Dendritic cell treated with granulocyte-macrophage colony-stimulating factor and Interleukin-4, amounts not matched to agents 40 ng/mL and 50 ng/mL, for 4 days (primary cell): ENCODE measurements around the gene MREG.
"Not testable (repeated sequence)": the region's sequence is repeated elsewhere in the genome, so short reads cannot be mapped to it uniquely, and the experiment has no call there.

Source experiments
- H3K27ac Mint-ChIP-seq: one replicate; pipeline ENCODE4 v1.8.0; 2022; ENCODE audit warnings: mild to moderate bottlenecking, mixed read lengths
- H3K27me3 Mint-ChIP-seq: one replicate; pipeline ENCODE4 v1.8.0; 2022; ENCODE audit warnings: mild to moderate bottlenecking, mixed read lengths
- H3K36me3 Mint-ChIP-seq: one replicate; pipeline ENCODE4 v1.8.0; 2022; ENCODE audit warnings: low read depth, mixed read lengths
- H3K4me1 Mint-ChIP-seq: one replicate; pipeline ENCODE4 v1.8.0; 2022; ENCODE audit warnings: low read depth, mixed read lengths
- H3K4me3 Mint-ChIP-seq: one replicate; pipeline ENCODE4 v1.8.0; 2022; ENCODE audit warnings: mild to moderate bottlenecking, moderate library complexity, mixed read lengths
- H3K9me3 Mint-ChIP-seq: one replicate; pipeline ENCODE4 v1.8.0; 2022; ENCODE audit warnings: mixed read lengths
- intact Hi-C: fragments of 100-400 bp; cut with micrococcal nuclease; formaldehyde crosslinking; loops from one replicate; pipeline ENCODE4 v1.15.0; 2022

MREG gene

DNA sequence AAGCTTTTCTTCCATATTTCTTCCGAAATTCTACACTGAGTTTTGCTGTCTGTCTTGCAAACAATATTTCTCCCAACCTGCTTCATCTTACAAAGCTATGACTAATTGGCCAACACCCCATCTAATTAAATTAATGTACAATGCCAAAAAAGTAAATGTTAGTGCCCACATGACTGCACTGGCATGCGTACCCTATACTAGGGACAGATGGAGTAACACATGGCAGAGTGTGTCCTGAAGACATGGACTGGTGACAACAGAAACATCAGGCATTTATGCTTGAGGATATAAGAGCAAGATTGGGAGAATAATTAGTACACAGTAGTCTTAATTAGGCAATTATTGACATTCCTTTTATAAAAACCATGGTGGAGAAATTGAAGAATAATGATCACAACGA, 66.8 kb downstream of the MREG start:
- Mint-ChIP-seq H3K4me1 (no peaks in the 10 kb centered on the region), H3K9me3 (no peaks in the 10 kb centered on the region), H3K4me3 (no peak overlapping the region), H3K27me3 (no peaks in the 10 kb centered on the region), H3K36me3 (peaks cover 49% of the 10 kb centered on the region), H3K27ac (no peak overlapping the region)
- intact Hi-C loops, result no loop called here

DNA sequence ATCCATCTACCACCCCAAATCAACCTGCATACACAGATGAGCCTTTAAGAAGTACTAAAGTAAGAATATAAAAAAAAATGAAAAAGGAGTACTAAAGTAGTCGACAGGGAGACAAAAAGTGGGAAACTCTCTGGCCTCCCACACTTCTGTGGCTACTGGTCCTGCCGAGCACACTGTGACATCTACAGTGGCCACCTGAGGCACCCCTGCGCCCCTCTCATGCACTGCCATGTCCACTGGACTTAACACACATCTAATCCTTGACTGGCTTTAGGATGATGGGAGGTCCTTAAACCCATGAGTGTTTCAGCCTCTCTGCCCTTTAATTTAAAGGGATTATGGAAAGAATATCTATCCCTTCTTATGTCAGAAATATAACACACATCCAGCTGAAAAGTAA, 71.2 kb downstream of the MREG start:
- H3K36me3 Mint-ChIP-seq, result peaks cover 66% of the 10 kb centered on the region
- intact Hi-C loops, result no loop called here
- no peak overlapping the region for H3K27ac Mint-ChIP-seq
- H3K27me3 Mint-ChIP-seq, result no peaks in the 10 kb centered on the region
- no peaks in the 10 kb centered on the region for H3K9me3 Mint-ChIP-seq
- no peaks in the 10 kb centered on the region for H3K4me1 Mint-ChIP-seq
- no peak overlapping the region for H3K4me3 Mint-ChIP-seq

DNA sequence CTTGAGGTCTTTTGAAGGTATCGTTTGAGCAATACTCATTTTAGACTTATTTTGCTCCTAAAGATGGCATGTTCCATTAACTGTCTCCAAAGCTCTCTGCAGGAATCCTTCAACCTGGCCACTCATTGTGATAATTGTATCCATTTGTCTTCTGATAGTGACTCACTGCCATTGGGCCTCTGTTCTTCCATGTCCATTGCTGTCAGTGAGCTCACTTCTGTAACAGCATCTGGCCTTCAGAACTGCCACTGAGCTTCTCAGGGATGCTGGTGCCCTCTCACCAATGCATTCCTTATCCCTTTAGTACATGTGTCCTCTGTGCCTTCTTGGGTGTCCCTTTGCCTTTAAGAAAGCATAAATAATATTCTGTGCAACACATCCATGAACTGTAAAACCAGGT, 71.6 kb downstream of the MREG start:
- Mint-ChIP-seq H3K27ac (no peak overlapping the region), H3K9me3 (no peaks in the 10 kb centered on the region), H3K27me3 (no peaks in the 10 kb centered on the region), H3K4me1 (no peaks in the 10 kb centered on the region), H3K4me3 (no peak overlapping the region), H3K36me3 (peaks cover 63% of the 10 kb centered on the region)
- intact Hi-C loops, result no loop called here

DNA sequence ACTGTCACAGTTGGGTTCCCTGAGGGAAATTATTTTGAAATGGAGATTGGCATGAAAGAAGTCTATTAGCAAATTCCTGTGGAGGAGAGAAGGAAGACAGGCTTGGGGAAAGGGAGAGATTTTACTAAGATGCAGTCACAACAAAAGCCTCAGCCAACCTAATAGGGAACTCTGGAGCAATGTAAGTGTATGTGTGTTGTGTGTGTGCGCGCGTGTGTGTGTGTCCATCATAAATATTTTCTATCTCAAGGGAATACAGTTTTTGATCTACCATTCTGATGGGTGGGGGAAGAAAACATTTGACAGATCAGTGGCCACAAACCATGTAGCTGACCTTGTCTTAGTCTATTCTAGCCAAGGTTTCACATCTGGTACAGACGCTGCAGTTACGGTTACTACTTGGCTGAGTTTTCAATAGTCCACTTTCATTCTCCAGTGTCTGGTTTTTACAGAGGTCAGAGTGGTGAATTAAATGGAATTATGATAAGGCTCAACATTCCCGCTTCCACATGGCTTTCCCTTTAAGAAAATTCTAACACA, 72.6 kb downstream of the MREG start:
- Mint-ChIP-seq H3K36me3 (peaks cover 53% of the 10 kb centered on the region), H3K4me3 (no peak overlapping the region), H3K27me3 (no peaks in the 10 kb centered on the region), H3K4me1 (no peaks in the 10 kb centered on the region), H3K9me3 (no peaks in the 10 kb centered on the region), H3K27ac (no peak overlapping the region)
- intact Hi-C loops, result no loop called here

DNA sequence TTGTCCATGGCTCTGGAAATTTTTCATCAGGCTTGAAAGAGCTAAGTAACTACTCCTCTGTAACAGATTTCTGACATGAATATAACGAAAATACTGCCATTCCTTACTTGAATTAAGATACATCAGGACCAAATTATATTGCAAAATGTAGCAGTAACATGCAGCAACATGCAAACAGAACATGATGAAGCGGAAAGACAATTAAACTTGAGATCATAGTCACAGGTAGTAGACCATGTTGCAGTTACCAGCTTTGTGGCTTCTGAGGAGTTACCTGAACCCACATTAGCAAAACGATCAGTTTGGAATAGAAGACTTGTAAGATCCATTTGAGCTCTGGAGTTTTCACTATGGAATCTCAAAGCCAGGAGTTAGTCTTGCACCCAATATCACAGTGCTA, 76.2 kb downstream of the MREG start:
- Mint-ChIP-seq H3K4me3 (no peak overlapping the region), H3K27me3 (no peaks in the 10 kb centered on the region), H3K4me1 (no peaks in the 10 kb centered on the region), H3K9me3 (no peaks in the 10 kb centered on the region), H3K27ac (no peak overlapping the region), H3K36me3 (peaks cover 23% of the 10 kb centered on the region)
- intact Hi-C loops, result loop anchor here (10.0 kb wide), 1 partner anchor 2002 kb away; no protein-coding TSS in a partner anchor

DNA sequence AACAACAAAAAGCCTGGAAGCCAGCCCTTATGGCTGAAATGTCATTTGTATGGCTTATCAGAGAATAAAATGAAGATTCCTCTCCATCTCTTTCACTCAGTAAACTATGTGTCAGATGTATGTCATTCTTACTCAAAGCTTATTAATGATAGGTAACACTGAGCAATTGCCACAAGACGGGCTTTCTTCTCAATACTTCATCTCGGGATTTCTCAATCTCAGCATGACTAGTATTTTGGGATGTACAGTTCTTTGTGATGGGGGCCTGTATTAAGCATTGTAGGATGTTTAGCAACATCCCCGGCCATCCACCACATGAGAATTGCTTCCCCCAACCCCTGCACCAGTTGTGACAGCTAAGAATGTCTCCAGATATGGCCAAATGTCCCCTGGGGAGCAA, 80.2 kb downstream of the MREG start:
- intact Hi-C loops, result loop anchor here (5.0 to 10.0 kb wide), 3 partner anchors 661 to 1998 kb away; no protein-coding TSS in a partner anchor
- H3K36me3 Mint-ChIP-seq, result no peaks in the 10 kb centered on the region
- H3K27me3 Mint-ChIP-seq, result peaks cover 2% of the 10 kb centered on the region
- no peak overlapping the region for H3K4me3 Mint-ChIP-seq
- H3K27ac Mint-ChIP-seq, result no peak overlapping the region
- H3K9me3 Mint-ChIP-seq, result no peaks in the 10 kb centered on the region
- peaks cover 16% of the 10 kb centered on the region for H3K4me1 Mint-ChIP-seq

DNA sequence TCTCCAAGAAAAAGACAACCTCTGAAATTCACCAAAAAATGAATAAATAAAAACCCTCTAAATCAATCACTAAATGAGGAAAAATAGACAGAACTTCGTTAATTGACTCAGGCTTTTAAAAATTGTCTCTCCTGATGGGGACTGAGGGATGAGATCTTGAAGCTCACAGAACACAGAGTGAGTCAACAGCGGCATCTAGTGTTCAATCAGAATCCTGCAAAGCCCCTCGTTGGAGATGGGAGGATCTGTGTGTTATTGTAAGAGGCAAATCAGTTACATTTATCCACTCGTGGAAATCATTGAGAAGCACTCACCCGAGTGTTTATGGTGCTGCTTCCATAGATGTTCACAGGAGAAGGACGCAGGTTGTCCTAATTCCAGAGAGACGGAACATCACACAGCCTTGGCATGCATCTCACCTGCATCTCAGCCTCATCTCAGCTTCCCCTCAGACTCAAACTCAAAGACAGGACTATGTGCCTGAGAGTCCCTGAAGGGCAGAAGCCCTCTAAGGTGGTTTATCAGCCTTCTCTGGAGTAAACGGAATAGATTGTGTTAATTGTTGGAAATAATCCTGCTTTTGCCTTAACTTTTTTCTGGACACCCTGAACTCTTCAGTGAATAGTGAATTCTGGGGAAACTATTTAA, 82.0 kb downstream of the MREG start:
- Mint-ChIP-seq H3K36me3 (no peaks in the 10 kb centered on the region), H3K4me1 (peaks cover 19% of the 10 kb centered on the region), H3K9me3 (no peaks in the 10 kb centered on the region), H3K27me3 (peaks cover 2% of the 10 kb centered on the region), H3K27ac (no peak overlapping the region), H3K4me3 (no peak overlapping the region)
- intact Hi-C loops, result loop anchor here (5.0 to 10.0 kb wide), 3 partner anchors 659 to 1997 kb away; no protein-coding TSS in a partner anchor

DNA sequence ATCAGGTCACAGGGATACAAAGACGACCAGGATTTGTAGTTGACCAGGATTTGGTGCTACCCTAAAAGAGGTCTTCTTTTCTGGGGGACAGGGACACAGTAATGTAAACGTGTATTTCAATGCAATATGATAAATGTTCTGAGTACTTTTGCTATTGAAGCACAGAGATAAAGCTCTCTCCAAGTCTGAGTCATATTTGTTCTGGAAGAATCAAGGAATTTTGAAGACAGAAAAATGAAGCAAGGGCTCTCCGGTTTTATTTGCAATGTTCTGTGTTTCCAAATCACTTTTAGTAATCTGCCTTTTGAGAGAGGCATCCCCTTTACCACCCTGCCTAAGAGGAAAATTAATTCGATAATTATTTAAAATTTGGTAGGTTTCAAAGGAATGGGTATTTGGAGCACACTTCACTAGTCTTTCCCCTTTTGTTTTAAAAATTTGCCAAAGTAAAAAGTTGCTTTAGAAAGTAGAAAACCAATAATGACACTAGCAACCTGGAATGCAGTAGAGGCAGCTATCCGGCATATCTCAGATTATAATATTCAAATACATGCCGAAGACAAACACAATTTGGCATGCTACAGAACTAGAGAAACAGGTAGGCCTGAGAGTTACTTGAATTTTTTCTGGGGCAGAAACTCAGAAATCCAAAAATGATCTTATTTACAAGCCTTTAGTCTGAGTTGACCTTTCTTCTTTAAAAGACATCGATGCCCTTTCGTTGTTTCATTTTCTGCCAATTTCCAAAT, 82.7 kb downstream of the MREG start:
- intact Hi-C loops, result loop anchor here (5.0 to 10.0 kb wide), 3 partner anchors 658 to 1996 kb away; no protein-coding TSS in a partner anchor

DNA sequence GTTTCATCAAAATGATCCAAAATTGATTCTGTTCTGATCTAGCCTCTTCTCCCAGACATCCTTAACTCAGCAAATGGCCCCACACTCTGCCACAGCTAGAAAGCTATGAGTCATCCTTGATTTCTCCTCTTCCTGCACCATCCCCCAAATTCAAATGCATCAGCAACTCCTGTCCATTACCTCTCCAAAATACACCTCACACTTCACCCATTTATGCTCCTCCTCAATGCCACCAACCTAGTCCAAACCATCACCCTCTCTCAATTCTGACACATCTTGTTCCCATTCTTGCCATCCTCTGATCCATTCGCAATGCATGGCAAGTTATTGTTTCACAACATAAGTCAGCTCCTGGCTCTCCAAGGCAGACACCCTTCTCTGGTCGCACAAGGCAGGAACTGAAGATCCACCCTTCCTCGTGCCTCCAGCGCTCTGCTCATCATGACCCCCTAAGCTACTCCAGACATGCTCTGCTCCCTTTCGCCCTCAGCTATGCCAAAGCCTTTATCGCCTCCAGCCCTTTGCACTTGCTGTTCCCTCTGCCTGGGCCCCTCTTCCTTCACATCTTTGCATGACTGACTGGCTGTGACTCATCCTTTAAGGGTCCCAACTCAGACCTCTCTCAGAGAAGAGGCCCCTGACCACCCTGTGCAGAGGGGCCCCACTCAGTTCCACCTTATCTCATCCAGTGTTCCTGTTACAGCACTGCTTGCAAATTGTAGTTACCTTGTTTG, 83.6 kb downstream of the MREG start:
- intact Hi-C loops, result loop anchor here (5.0 to 10.0 kb wide), 3 partner anchors 657 to 1995 kb away; no protein-coding TSS in a partner anchor
- H3K4me1 Mint-ChIP-seq, result peaks cover 25% of the 10 kb centered on the region
- no peaks in the 10 kb centered on the region for H3K9me3 Mint-ChIP-seq
- H3K27me3 Mint-ChIP-seq, result peaks cover 2% of the 10 kb centered on the region
- H3K4me3 Mint-ChIP-seq, result no peak overlapping the region
- no peaks in the 10 kb centered on the region for H3K36me3 Mint-ChIP-seq
- H3K27ac Mint-ChIP-seq, result no peak overlapping the region

More for the DNA sequence above, 82.7 kb downstream of the MREG start:
- Mint-ChIP-seq H3K4me1 (peaks cover 19% of the 10 kb centered on the region), H3K4me3 (no peak overlapping the region), H3K9me3 (no peaks in the 10 kb centered on the region), H3K36me3 (no peaks in the 10 kb centered on the region), H3K27me3 (peaks cover 2% of the 10 kb centered on the region), H3K27ac (no peak overlapping the region)

DNA sequence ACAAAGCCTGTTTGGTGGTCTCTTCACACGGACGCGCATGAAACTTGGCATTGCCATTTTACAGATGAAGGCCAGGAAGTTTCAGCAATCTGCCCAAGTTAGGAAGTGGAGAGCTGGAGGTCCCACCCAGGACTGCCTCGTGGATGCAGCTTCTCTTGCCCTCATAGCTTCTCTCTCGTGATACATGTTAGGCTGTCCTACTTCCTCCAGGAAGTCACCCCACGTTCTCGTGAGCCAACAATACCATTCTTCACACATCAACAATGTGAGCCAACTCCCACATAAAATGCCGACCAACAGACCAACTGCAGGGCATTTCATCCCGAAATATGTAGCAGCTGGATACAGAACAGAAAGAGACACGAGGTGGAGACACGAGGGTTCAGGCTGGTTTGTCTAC, 85.3 kb downstream of the MREG start:
- intact Hi-C loops, result no loop called here
- peaks cover 25% of the 10 kb centered on the region for H3K4me1 Mint-ChIP-seq
- peaks cover 11% of the 10 kb centered on the region for H3K27me3 Mint-ChIP-seq
- no peak overlapping the region for H3K4me3 Mint-ChIP-seq
- H3K9me3 Mint-ChIP-seq, result no peaks in the 10 kb centered on the region
- no peak overlapping the region for H3K27ac Mint-ChIP-seq
- no peaks in the 10 kb centered on the region for H3K36me3 Mint-ChIP-seq

DNA sequence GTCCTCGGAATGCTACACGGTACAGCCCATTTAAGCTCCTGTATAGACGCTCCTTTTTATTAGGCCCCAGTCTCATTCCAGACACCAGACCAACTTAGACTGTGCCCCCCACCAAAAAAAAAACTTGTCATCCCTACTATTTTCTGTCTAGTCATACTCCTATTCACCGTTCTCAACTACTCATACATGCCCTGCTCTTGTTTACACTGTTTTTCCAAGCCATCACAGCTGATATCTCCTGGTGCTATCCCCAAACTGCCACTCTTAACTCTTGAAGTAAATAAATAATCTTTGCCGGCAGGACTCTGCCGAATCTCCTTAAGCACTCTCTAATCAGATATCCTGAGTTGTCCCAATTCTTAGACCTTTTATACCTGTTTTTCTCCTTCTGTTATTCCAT, 86.4 kb downstream of the MREG start:
- H3K9me3 Mint-ChIP-seq, H3K27ac Mint-ChIP-seq, intact Hi-C loops, H3K4me3 Mint-ChIP-seq, H3K36me3 Mint-ChIP-seq: not testable (repeated sequence)
- Mint-ChIP-seq H3K27me3 (peaks cover 11% of the 10 kb centered on the region), H3K4me1 (peaks cover 25% of the 10 kb centered on the region)

DNA sequence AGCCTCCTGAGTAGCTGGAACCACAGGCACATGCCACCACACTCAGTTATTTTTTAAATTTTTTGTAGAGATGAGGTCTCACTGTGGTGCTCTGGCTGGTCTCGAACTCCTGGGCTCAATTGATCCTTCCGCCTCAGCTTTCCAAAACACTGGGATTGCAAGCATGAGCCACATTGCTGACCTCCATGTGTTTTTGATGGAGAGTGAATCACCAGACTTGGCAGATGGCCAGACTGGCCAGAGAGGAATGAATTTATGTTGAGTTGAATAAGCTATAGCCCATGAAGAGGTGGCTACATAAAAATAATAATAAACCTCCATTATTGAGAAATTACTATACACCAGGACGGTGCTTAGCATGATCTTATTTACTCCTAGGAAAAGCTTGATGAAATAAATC, 91.5 kb downstream of the MREG start:
- Mint-ChIP-seq H3K9me3 (no peaks in the 10 kb centered on the region), H3K4me1 (peaks cover 34% of the 10 kb centered on the region), H3K27ac (no peak overlapping the region), H3K4me3 (no peak overlapping the region), H3K36me3 (peaks cover 6% of the 10 kb centered on the region), H3K27me3 (peaks cover 14% of the 10 kb centered on the region)
- intact Hi-C loops, result no loop called here

DNA sequence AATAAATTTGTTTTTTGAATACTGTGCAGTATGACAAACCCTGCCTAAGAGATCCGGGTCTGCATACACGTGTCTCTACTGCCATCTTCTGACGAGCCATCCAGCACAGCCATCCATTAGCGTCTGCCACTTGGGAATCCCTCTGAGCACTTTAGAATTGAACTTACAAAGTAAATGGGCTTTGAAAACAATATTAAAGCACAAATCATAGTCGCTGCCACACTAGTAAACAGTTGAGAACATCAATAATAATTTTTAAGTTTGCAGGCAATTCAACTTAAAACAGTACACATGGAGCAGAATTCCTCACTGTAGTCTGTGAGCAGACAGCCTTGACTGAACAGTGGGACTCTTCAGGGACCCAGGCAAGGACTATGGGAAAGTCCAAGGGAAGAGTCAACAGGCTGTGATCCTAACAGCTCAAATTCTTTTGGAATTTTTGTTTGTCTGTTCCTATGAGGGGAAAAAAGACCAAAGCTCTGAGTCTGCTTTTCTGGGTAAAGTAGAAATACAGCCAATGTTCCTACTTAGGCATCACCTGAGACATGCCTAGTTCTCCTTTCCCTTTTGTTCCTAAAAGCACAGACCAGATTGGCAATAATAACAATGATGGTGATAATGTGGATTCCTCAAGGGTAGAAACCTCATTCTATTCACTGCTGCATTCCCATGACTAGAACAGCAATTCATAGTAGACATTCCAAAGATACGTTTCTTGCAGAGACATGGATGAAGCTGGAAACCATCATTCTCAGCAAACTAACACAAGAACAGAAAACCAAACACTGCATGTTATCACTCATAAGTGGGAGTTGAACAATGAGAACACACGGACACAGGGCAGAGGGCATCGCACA, 92.9 kb downstream of the MREG start:
- Mint-ChIP-seq H3K9me3 (no peaks in the 10 kb centered on the region), H3K36me3 (peaks cover 6% of the 10 kb centered on the region), H3K4me1 (peaks cover 40% of the 10 kb centered on the region), H3K27ac (peak overlapping the region; percentile 93), H3K27me3 (peaks cover 14% of the 10 kb centered on the region), H3K4me3 (no peak overlapping the region)
- intact Hi-C loops, result loop anchor here (1.0 kb wide), 1 partner anchor 466 kb away; no protein-coding TSS in a partner anchor
